M059J (cell line): Measurements from ENCODE around the gene RABGEF1. TPM values are rescaled to one million over a fixed set of nuclear protein-coding genes. Genes with fewer than 3 reads are reported as not detected.
"Not testable (repeated sequence)": the region's sequence is repeated elsewhere in the genome, so short reads cannot be mapped to it uniquely, and the experiment has no call there.

Experiments used
- DNase-seq: peaks from one replicate; pipeline ENCODE4 v3.0.0-alpha.2; 2012; ENCODE audit warnings: low read depth
- total RNA-seq: library from RNA; depleted of rRNA; stranded (reverse); fragments of >200 nt; shearing (Covaris generic); gene quantifications from 2 replicates; pipeline ENCODE4 v1.2.3, GENCODE V29; 2014; rRNA removed

The RABGEF1 gene
- 32.6 and 41.6 TPM in 2 replicates for total RNA-seq

- peak; percentile 98 for DNase-seq
Observed at GRCh38 chr7:66740302-66740979, at the start of gene RABGEF1. RABGEF1 (plus strand) TSS chr7:66740733; CDS start chr7:66771900, 31,167 bp downstream.

GRCh38 chr7:66693331-66693730, 47.2 kb upstream of the RABGEF1 start:
- DNase-seq, result no peak

- no peak for DNase-seq
Observed at GRCh38 chr7:66694286-66694685, 46.2 kb upstream of the RABGEF1 start.

- not testable (repeated sequence) for DNase-seq
Observed at GRCh38 chr7:66695417-66695816, 45.1 kb upstream of the RABGEF1 start.

GRCh38 chr7:66696134-66696533, 44.4 kb upstream of the RABGEF1 start:
- peak; percentile 48 for DNase-seq

- DNase-seq, result peak; percentile 46
Observed at GRCh38 chr7:66696774-66697191, 43.8 kb upstream of the RABGEF1 start.

GRCh38 chr7:66697449-66698438, 42.8 kb upstream of the RABGEF1 start:
- DNase-seq, result peak; percentile 88

- DNase-seq, result no peak
Observed at GRCh38 chr7:66698652-66699205, 41.8 kb upstream of the RABGEF1 start.

GRCh38 chr7:66699998-66700397, 40.5 kb upstream of the RABGEF1 start:
- DNase-seq, result no peak

- DNase-seq, result no peak
Observed at GRCh38 chr7:66700633-66701131, 39.9 kb upstream of the RABGEF1 start.

- DNase-seq, result no peak
Observed at GRCh38 chr7:66707825-66708224, 32.7 kb upstream of the RABGEF1 start.

GRCh38 chr7:66710752-66711151, 29.8 kb upstream of the RABGEF1 start:
- not testable (repeated sequence) for DNase-seq

GRCh38 chr7:66713687-66714086, 26.8 kb upstream of the RABGEF1 start:
- DNase-seq, result no peak

- DNase-seq, result not testable (repeated sequence)
Observed at GRCh38 chr7:66716634-66717033, 23.9 kb upstream of the RABGEF1 start.

GRCh38 chr7:66720561-66720960, 20.0 kb upstream of the RABGEF1 start:
- no peak for DNase-seq

- no peak for DNase-seq
Observed at GRCh38 chr7:66725843-66726242, 14.7 kb upstream of the RABGEF1 start.

- DNase-seq, result no peak
Observed at GRCh38 chr7:66727058-66727457, 13.5 kb upstream of the RABGEF1 start.

- no peak for DNase-seq
Observed at GRCh38 chr7:66728571-66728970, 12.0 kb upstream of the RABGEF1 start.

GRCh38 chr7:66729274-66729673, 11.3 kb upstream of the RABGEF1 start:
- no peak for DNase-seq

- DNase-seq, result no peak
Observed at GRCh38 chr7:66731986-66732385, 8.5 kb upstream of the RABGEF1 start.

GRCh38 chr7:66732439-66732838, 8.1 kb upstream of the RABGEF1 start:
- no peak for DNase-seq

GRCh38 chr7:66734006-66734405, 6.5 kb upstream of the RABGEF1 start:
- no peak for DNase-seq
